SK-N-MC (cell line): Measurements from ENCODE around the gene DRD2.

ENCODE experiments used
- EZH2 ChIP-seq: fragments of 200-600 bp; sonication (generic); IDR thresholded peaks from one replicate; pipeline ENCODE4 v1.6.1; 2017; ENCODE audit warnings: antibody characterized with exemption
- FOXP2 ChIP-seq: optimal IDR thresholded peaks from 2 replicates; pipeline ENCODE3; 2011; ENCODE audit warnings: mild to moderate bottlenecking, moderate library complexity; ENCODE audit not compliant: insufficient read depth; ENCODE audit errors: extremely low read length, control extremely low read depth
- POLR2AphosphoS5 ChIP-seq: IDR thresholded peaks from 2 replicates; pipeline ENCODE4 v1.6.1; 2012; ENCODE audit warnings: mild to moderate bottlenecking, low read depth, low read length, borderline replicate concordance

DNA sequence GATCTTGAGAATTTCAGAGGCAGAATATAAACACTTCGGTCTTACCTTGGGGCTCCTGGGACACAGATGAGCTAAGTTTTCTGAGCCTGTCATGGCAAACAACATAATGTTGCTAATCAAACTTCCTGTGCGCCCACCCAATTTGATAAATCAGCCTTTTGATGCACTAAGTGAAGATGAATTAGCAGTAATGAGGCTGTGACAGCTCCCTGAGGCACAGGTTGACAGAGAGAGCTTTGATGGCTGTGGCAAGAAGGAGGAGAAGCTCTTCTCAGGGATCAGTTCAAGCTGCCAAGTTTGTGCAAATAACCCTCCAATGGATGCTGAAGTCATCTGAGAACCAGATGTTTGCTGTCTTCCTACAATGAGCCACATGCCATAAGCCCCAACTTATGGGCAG is 34.4 kb downstream of the DRD2 start:
- no peak for TF ChIP-seq EZH2
- no peak for TF ChIP-seq POLR2AphosphoS5
- TF ChIP-seq FOXP2: no peak
